ENCODE results near the gene RNF5. TPM values are rescaled to one million over a fixed set of nuclear protein-coding genes. Genes with fewer than 3 reads are reported as not detected.

RNF5 gene
- total RNA-seq, 1 experiment from 2014 or later: 45.9 TPM

DNA sequence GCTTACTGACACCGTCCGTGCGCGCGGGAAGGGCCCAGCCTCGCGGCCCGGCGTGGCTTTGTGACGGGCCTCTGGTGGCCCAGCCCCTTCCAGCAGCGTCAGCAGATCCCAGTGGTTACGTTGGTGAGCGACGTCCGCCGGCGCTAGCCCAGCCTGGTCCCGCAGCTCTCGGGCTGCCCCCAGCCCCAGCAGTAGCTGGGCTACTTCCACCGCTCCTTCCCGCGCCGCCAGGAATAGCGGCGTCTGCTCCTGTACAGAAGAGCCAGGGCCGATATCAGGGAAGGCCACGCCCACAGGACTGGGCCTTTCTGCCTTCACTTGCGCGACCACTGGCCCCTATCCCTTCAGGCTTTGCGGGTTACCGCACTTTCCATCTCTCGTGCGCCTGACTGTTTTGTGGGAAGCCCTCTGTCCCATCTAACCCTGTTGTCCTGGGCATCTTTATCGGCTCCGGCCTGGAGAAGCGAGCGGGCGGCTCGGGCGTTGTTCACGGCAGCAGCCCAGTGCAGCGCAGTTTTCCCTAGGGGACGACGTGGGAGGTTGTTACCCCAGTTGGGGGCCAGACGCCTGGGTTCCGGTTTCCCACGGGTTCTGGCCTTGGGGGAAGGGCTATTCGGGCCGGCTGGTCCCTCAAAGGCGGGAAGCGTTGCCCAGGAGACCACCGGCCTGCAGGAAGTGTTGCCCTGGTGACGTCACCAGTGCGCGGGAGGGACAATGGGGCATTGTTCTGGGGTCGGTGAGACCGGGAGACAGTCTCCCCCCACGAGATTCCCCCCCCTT, 17.9 kb downstream of the RNF5 start:
- TF ChIP-seq, protein P1, sequence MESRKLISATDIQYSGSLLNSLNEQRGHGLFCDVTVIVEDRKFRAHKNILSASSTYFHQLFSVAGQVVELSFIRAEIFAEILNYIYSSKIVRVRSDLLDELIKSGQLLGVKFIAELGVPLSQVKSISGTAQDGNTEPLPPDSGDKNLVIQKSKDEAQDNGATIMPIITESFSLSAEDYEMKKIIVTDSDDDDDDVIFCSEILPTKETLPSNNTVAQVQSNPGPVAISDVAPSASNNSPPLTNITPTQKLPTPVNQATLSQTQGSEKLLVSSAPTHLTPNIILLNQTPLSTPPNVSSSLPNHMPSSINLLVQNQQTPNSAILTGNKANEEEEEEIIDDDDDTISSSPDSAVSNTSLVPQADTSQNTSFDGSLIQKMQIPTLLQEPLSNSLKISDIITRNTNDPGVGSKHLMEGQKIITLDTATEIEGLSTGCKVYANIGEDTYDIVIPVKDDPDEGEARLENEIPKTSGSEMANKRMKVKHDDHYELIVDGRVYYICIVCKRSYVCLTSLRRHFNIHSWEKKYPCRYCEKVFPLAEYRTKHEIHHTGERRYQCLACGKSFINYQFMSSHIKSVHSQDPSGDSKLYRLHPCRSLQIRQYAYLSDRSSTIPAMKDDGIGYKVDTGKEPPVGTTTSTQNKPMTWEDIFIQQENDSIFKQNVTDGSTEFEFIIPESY (IDR thresholded peaks at IDR 0.05; ENCODE audit: extremely low read depth, insufficient replicate concordance, low read length): no peak
- TF ChIP-seq TCF7L2 (IDR thresholded peaks at IDR 0.05; ENCODE audit: borderline replicate concordance, extremely low read depth, insufficient read depth, insufficient read length): peak; percentile 66
- TF ChIP-seq ZFX (IDR thresholded peaks at IDR 0.05): peak; percentile 87
- TF ChIP-seq SRF (IDR thresholded peaks at IDR 0.05; ENCODE audit: low read depth): no peak
- no peak for TF ChIP-seq EGR1 (IDR thresholded peaks at IDR 0.05; ENCODE audit: low read depth)
- TF ChIP-seq ZNF274 (IDR thresholded peaks at IDR 0.05; ENCODE audit: low read depth, low read length): no peak
- peak; percentile 25 for TF ChIP-seq POLR2A (IDR thresholded peaks at IDR 0.05; ENCODE audit: borderline replicate concordance, extremely low read depth, insufficient read depth, insufficient read length)
- no peak for TF ChIP-seq RAD21 (IDR thresholded peaks at IDR 0.05; ENCODE audit: low read depth)
- TF ChIP-seq EZH2phosphoT487 (IDR thresholded peaks at IDR 0.05; ENCODE audit: borderline replicate concordance): no peak
- peak; percentile 91 for TF ChIP-seq POLR2AphosphoS5 (IDR thresholded peaks at IDR 0.05; ENCODE audit: low read depth, low read length)
- Histone ChIP-seq H3K27ac (ENCODE audit: low read depth, low read length) (peak overlapping the region; percentile 99), H3K4me2 (ENCODE audit: low read length) (peak overlapping the region; percentile 89), H3K9me2 (ENCODE audit: insufficient read depth) (no peaks in the 10 kb centered on the region), H3K27me3 (ENCODE audit: insufficient read depth, low read length) (no peaks in the 10 kb centered on the region), H3K9ac (ENCODE audit: low read length) (peak overlapping the region; percentile 97), H3K9me3 (ENCODE audit: control insufficient read depth in 1 of 2, insufficient read depth in 1 of 2, low read depth in 1 of 2, low read length in 2 of 2) (no peaks in the 10 kb centered on the region), H2AFZ (ENCODE audit: low read depth, low read length, poor library complexity, severe bottlenecking) (no peak overlapping the region), H3K4me1 (ENCODE audit: control insufficient read depth in 1 of 2, insufficient read depth in 2 of 2, low read length in 2 of 2) (peaks cover 24 to 53% of the 10 kb centered on the region in 2 experiments), H4K20me1 (ENCODE audit: insufficient read depth) (no peaks in the 10 kb centered on the region), H3K79me2 (ENCODE audit: insufficient read depth, low read length) (no peaks in the 10 kb centered on the region), H3K4me3 (replicated peaks in 1 of 2; ENCODE audit: low read depth in 1 of 2, low read length in 2 of 2) (peak overlapping the region; percentile 70 to 76), H3K36me3 (ENCODE audit: control insufficient read depth in 1 of 2, insufficient read depth in 2 of 2, low read length in 2 of 2) (no peaks in the 10 kb centered on the region)
- ChIA-PET POLR2A (interaction anchor here (0.8 to 1.8 kb wide), 14 partner anchors 9 to 1122 kb away, joined by 3 to 11 read pairs (median 4); partner anchors contain the start of genes AGPAT1, ATF6B, DXO and FKBPL), RAD21 (ENCODE audit: low non-redundant PET in 1 of 2, low total read pairs in 2 of 2, uncharacterized antibody in 2 of 2, unreplicated experiment in 2 of 2) (interaction anchor here (0.5 to 1.2 kb wide), 4 partner anchors 43 to 68 kb away, joined by 3 to 6 read pairs (median 4); partner anchors contain the start of genes ATF6B (in 1 of the 2) and FKBPL (in 1 of the 2)), CTCF (interaction anchor here (0.7 to 1.5 kb wide), 10 partner anchors 10 to 880 kb away, joined by 3 to 18 read pairs (median 4); partner anchors contain the start of genes ABHD16A, FKBPL, HLA-DPB1 and RNF5)
- ATAC-seq: peak; percentile 42
- TSS peak; percentile 93 for BruUV-seq (replicated peaks)
- intact Hi-C loops (cut with micrococcal nuclease): loop anchor here (1.0 kb wide), 3 partner anchors 66 to 109 kb away; partner anchors contain the start of gene FKBPL
- peak; percentile 73 for DNase-seq (ENCODE audit: low read depth, low spot score)
